Medulla oblongata (tissue), 1 donor: ENCODE results near the gene TMEM184B.

Source experiments
- DNase-seq: peaks from one replicate; pipeline ENCODE4 v3.0.0-alpha.2; 2015; ENCODE audit errors: extremely low spot score

The TMEM184B gene

DNA sequence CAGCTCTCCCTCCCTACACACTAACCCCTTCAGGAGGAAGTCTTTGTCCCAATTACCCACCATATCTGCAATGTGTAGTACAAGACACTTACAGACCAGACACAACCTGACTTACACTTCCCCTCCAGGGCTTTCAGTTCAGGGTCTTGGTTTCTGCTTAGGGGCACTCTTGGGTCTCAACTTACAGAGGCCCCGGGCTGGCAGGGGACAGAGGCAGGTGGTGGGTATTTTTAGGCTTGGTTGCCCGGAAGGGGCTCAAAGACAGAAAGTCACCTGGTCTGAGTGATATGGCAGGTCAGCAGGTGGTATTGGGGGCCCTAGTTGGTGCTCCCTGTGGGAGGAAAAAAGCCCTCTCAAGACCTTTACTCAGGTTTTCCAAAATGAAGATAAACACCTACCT, 3.4 kb upstream of the TMEM184B start:
- DNase-seq = no peak

DNA sequence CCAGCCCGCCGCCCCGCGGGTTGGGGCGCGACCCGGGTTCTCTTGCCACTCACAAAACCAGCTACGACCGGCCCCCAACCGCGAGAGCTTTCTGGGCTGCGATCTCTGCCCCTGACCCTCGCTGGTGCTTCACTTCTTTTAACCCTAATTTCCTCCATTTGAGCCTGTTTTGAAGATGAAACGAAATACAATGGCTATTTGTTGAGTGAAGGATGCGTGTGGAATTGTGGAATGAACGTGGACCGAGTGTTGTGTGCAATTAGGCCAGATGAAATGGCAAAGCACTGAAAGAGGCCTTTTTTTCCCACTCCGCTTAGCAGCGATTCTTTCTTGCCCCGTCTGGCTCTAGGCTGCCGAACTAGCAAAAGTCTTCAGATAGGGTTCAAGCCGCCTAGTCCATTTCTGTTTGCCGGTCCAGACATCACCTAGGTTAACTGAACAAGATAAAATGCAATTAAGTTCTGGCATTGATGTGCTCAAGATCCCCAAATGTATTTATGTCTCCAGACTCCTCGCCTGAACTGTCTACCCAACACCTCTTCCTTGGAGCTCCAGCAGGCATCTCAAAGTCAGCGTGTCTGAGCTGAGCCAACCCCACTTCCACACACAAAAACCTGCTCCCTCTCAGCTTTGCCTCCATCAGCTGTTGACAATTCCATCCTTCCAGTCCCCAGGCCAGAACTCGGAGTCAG, 471 bp upstream of the TMEM184B start:
- DNase-seq = peak; percentile 81

DNA sequence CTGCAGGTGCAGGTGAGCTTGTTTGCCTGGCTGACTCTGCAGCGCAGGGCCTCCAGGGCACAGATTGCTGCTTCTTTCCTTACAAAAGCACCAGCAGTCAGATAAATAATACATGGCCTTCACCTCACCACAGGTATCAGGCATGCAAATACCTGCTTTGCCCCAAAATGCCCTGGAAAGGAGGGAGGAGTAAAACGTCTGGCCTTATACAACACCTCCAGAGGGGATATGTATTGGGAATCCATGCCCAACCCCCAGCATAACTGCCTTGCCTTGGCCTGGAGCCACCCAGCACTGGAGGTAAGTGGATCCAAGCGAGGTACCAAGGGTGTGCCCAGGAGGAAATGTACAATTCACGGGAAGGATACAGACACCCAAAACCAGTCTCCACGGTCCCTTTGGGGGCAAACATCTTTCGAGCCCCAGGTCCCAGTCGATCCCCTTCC, 860 bp downstream of the TMEM184B start:
- DNase-seq = no peak

DNA sequence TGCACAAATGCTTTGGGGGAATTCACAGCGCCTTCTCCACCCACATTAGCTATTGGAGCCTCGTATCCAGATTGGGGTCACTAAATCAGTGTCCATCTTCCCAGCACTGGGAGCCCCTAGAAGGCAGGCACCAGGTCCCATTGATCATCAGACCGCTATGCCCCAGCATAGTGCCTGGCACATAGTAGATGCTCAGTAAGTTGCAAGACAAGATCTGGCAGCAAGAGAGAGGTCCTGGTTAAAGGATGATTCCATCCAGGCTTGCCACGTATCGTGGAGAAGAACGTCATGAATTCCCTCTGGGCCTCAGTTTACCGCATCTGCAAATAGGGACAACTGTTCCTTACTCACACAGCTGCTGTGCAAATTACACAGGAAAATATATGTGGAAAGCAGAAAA, 1.7 kb downstream of the TMEM184B start:
- DNase-seq = no peak

DNA sequence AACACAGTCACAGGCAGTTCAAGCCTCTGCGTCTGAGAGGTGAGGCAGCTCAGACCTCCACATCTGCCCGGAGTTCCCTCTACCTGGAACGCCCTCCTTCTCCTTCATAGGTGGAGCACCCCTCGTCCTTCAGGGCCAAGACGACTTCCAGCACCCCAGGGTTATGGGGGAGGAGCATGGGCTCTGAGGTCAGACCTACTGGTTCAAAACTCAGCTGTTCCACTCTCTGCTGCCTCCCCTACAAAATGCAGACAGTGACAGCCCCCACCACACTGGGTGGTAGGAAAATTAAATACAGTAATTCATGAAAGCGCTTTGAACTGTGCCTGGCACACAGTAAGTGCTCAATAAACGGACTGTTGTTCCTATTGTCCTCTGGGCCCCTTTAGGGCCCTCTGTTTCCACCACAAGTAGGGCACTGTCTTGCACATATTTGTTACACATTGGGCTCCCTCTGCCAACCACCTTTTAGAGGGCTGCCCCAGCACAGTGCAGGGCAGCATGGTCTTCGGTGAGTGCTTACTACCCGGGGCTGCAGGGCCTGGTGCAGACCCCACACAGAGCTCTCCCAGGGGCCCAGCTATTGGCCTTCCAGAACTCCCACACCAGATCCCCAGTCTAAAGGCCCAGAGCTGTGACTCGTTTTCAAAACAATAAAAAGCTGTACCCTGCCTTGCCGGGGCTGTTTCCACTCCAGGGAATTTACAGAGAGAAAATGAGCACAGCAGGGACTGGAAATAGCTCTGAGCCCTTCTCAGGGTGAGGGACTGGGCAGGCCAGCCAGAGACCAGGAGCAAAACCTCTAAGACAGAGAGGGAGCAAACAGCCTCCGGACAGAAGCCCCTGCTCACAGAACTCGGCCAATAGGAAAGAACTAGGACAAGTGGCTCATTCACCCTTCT, 2.5 kb downstream of the TMEM184B start:
- DNase-seq = peak; percentile 69

DNA sequence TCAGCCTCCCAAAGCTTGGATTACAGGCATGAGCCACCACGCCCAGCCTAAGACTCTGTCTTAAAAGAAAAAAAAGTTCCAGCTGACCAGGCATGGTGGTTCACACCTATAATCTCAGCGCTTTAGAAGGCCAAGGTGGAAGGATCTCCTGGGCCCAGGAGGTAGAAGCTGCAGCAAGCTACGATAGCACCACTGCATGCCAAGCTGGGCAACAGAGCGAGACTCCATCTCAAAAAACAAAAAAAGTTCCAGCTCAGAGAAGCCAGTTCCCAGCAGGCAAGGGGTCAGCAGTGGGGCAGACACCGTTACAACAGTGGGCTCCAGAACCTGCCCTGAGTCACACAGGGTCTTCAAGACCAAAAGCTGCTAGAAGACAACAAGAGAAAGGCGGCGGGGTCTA, 3.3 kb downstream of the TMEM184B start:
- DNase-seq = no peak

DNA sequence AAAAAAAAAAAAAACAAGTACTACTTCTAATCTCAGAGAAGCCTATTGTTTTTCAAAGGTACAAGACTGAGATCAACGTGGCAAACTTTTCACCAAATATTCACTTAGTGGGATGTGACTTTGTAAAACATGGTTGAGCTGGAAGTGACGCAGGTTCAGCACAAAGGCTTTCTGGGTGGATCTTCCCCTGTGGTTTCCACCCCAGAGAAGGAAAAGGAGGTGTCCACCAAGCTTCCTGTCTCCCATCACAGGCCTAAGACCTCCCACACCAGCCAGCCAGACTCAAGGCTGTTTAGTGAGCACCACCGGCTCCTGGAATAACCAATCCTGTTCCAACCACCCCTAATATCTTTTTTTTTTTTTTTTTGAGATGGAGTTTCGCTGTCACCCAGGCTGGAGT, 5.7 kb downstream of the TMEM184B start:
- DNase-seq = no peak

DNA sequence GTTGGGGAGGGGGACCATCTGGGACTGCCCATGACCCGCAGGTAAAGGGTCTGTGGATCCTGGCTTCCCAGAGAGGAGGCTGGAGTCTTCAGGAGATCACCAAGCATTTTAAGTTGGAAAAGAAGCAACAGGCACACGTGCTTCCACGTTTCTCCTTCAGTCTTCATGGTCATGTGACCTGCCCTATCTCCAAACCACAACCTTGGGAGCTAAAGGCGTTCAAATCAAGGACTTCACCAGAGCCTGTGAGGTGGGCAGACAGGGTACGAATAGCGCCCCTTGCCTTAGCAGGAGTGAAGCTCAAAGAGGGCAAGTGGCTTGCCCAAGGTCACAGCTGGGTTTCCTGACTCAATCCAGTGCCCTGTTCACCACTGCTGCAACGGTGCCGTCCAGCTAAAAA, 6.7 kb downstream of the TMEM184B start:
- DNase-seq = peak; percentile 17

DNA sequence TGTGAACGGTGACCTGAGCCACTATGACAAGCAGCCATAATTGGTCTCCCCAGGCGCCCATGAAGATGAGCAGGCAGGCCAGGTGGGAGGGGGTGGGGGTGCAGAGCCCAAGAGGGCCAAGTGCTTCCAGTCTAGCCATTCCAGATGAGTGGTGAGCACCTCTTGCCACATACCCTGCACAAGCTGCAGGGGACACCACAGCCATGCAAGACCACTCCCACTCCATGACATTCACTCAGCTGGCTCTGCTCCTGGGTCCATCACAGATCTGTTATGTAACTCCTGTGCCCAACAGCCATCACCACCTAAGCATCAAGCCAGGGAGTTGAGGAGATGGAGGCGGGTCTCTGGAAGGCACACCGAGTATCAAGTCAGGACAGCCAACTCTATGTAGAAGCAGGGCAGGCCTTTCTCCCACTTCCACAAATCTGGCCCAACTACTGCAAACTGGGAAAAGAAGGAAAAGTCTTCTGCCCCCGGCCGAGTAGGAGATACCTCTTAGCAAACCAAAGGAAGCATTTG, 8.4 kb downstream of the TMEM184B start:
- peak; percentile 20 for DNase-seq

DNA sequence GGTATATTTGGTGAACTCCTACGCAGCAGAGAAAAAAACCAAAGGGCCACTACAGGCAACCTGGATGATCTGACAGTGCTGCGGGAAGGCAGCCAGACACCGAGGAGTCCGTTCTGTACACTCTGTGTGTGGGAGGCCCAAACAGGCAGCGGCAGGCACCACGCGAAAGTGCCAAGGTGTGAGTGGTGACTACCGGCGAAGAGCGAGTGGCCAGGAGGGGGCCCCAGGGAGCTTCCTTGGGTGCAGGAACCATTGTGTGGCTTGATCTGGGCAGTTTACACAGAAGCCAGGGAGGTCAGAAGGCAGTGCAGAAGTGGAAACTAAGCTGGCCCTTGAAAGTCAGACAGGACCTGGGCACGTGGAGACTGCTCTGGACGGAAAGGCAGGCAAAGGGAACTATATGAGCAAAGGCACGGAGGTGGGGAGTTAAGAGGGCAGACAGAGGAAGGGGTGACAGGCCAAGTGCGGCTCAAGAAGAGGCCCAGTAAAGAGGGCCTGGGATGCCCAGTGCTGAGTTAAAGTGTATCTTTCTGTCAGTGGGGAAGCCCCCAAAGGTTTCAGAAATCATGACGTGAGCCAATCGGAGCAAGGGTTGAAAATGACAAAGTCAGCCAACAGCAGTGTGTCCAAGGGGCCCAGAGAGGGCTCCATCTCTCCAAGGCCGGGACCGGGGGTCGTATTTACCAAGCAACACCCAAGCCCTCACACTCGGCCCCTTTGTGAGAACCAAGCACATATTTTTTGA, 10.6 kb downstream of the TMEM184B start:
- DNase-seq = peak; percentile 82

DNA sequence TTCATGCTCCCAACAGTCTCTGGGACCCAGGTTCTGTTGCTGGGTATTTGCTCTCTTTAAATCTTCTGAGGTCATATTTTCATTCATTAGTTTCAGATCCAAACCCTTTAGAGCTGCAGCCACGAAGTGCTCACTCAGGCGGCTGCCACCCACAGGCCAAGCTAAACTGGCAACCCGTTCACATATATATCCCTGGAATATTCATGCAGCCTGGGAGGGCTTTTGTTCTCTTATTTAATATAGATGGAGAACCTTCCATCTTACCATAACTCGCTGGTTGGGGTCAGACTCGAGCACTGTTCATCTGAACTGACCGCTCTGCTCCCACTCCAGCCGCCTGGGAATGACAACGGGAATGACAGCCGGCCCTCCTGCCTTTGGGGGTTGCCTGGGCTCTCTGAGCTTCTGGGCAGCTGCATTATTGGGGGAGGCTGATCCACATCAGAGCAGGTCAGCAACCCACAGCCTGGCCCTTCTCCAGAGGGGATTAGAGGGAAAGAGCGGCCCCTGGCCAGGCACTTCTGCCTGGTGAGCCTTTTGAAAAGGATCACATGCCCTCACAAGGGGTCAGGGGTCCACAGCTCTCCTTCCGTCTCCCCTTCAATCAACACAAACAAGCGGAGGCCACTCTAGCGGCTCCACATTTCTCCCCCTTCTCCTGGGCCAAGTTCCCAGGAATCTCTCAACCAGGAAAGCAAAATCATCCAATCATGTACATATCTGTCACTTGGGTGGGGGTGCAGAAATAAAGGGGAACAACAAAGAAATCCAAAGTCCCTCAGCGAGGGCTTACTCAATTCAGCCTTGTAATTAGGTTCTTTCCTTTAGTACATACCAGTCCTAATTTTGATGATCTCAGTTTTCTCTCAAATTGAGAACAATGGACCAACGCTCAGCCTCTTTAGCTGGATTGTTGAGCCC, 11.8 kb downstream of the TMEM184B start:
- DNase-seq = no peak

DNA sequence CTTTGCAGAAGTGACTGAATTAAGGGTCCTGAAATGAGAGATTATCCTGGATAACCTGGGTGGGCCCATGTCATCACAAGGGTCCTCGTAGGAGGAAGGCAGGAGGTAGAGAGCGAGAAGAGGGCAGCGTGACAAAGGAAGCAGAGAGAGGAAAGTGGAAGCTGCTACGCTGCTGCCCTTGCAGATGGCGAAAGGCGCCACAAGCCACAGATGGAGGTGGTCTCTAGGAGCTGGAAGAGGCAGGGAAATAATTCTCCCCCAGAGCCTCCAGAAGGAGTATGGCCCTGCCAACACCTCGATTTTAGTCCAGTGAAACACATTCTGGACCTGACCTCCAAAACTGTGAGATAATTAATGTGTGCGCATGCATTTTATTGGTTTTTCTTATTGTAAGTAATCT, 13.4 kb downstream of the TMEM184B start:
- DNase-seq = peak; percentile 61

DNA sequence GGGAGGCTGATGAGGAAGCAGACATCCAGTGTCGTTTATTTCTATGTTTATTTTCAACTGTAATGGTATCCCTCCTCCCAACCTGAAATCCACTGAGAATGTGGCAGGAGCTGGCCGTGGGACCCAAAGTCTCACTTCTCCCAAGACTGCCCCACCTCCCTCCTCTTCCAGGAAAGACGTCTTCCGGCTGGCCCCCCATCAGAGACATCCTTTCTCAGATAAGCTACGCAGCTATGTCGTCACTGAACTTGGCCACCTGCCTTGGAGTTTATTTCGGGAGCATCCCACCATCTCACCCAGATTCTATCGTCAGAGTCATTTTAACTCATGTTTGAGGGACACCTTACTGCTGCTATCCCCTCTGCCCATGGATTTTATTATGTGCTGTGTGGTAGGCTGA, 13.9 kb downstream of the TMEM184B start:
- no peak for DNase-seq

DNA sequence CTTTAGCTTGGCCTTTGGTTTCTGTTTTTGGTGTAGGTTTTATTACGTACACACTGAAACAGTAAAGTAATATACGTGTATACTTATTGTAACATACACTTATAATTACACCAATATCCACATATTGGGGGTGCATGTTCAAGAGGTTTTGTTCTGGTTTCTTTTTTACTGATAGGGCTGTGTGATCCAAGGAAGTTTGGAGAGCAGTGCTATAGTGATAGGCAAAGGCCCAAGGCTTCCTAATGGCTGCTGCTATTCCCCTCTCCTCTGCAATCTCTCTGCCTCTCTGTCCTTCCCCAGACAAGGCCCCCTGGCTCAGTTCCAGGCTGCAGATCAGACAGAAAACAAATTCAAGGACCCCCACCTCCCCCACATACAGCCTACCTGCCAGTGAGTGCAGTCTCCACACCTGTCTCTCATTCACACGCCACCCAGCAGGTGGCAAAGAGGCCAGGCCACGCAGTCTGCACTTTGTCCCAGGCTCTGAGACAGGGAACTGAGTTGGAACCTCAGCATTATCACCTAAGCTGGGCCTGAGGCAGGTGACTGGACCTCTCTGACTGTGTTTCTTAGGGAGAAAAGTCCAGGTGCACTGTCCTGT, 15.1 kb downstream of the TMEM184B start:
- DNase-seq = no peak

DNA sequence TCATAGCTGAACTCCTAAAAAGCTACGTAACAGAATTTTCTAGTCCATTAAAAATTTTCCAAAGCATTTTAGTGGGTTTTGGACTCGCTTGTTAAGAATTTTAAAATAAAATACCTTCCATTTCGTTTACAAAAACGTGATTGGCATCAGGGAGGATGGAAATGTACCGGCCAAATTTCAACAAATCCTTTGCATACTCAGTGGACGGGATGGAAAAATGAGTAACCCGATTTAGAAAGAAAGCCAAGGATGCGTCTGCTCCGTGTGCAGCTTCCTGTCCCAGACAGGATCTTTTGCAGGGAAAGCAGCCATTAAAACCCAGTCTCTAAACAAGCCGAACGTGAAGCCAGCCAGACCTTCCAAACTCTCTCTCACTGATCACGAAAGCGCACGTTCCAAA, 15.6 kb downstream of the TMEM184B start:
- no peak for DNase-seq

DNA sequence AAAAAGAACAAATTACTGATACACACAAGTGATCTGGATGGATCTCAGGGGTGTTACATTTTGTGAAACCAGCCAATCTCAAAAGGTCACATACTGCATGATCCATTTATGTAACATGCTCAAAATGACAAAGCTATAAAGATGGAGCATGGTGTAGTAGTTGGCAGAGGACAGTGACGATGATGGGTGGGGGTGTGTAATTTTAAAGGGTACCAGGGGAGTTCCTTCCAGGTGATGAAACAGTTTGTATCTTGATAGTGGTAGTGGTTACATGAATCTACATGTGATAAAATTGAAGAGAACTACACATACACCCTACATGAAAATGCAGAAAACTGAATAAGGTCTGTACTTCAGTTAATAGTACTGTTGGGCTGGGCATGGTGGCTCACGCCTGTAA, 17.1 kb downstream of the TMEM184B start:
- no peak for DNase-seq

DNA sequence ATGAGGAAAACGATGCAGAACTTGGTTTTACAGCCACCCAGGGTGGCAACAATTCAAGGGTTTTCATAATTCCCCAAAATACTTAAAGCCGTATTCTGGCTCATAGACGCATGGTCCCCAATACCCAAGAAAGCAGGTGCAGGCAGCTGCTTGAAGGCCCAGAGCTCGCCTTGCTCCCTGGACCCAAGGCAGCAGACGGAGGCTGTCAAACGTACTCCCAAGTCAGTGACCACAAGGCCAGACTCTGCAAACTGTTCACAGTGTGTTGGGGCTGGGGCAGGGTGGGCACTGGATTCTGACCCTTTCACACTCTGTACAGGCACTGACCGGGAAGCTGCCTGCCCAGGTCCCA, 21.5 kb downstream of the TMEM184B start:
- DNase-seq = no peak

DNA sequence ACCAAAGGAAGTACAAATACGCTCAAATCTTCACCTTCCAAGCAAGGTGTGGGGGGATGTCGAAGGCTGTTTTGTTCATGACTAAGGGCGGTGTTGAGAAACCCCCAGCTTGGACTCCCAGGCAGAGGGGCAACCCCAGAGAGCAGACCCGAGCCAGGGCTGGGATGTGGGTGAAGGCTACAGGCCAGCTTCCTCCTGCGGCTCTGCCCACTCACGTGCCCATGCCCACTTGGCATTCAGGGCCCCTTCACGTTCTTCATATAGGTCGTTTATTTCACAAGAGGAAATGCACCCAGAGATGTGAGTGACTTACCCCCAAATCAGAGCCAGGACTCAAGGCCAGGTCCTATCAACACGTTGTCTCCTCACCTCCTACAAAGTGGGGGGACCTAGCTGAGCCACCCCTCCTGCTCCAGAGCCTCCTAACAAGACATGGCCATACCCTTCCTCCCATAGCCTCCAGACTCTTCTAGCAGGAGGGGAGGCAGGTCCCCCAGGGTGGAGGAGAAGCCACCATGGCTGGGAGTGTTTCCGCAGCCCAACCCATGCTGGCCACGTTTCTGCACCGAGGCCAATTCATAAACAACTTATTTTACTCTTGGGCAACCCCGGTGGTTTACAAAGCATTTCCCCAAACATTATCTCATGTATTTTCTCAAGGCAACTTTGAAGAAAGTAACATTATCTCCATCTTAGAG, 22.0 kb downstream of the TMEM184B start:
- no peak for DNase-seq

DNA sequence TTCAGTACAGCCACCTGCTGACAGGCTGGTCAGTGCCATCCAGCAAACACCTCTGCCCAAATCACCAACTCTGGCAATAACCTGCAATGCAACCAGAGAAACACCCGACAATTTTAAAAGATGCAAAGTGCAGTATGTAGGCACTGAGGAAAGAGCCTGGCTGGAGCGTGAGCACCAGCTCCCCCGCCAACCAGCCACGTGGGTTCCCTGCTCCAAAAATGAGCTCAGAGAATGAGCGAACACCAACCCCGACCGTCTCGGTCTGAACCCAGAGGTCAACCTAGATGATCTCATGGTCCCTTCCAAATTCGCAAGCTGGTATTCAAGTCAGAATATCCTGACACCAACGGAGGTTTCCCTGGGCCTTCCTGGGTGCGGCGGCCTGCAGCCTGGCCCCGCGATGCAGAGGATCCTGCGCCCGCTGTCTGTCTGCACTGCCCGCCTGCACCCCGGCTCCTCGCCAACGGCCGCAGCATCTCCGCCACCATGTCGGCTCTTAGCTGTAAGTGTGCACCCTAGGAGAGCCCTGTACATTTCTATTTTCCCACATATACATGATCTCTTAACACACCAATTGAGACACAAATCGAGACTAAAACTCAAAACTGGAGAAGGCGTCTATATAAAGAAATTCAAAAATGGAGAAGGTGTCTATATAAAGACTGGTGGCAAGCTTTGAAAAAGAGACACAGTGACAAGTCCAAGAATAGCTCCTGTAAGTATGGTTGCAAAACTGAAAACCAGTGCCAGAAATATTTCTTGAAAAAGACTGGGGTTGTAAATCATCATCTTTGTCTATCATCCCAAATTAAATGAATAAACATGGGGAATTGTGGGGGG, 22.8 kb downstream of the TMEM184B start:
- no peak for DNase-seq
